Mesenteric fat pad (tissue), 1 donor: ENCODE data around the gene CRYBG1. TPM values are rescaled to one million over a fixed set of nuclear protein-coding genes. Genes with fewer than 3 reads are reported as not detected.
"Not testable (repeated sequence)": the region's sequence is repeated elsewhere in the genome, so short reads cannot be mapped to it uniquely, and the experiment has no call there.

Experiments used
- DNase-seq: peaks from one replicate; pipeline ENCODE4 v3.0.0-alpha.2; 2020; ENCODE audit warnings: low spot score
- total RNA-seq: library from RNA; stranded (reverse); fragmentation: NEBNext Ultra II Directional; extraction: Animal tissue kit (Norgen Biotek cat#: 25700); gene quantifications from one replicate; pipeline ENCODE4 v1.2.1, GENCODE V29; 2021
- donor health status: DM: yes; HTN: yes; CAD: no.

Gene CRYBG1
- total RNA-seq, 1 donor from 2014 or later = 27.4 TPM

- no peak for DNase-seq
These were observed 12.5 kb downstream of the CRYBG1 start for GRCh38 chr6:106372838-106373501.

DNA sequence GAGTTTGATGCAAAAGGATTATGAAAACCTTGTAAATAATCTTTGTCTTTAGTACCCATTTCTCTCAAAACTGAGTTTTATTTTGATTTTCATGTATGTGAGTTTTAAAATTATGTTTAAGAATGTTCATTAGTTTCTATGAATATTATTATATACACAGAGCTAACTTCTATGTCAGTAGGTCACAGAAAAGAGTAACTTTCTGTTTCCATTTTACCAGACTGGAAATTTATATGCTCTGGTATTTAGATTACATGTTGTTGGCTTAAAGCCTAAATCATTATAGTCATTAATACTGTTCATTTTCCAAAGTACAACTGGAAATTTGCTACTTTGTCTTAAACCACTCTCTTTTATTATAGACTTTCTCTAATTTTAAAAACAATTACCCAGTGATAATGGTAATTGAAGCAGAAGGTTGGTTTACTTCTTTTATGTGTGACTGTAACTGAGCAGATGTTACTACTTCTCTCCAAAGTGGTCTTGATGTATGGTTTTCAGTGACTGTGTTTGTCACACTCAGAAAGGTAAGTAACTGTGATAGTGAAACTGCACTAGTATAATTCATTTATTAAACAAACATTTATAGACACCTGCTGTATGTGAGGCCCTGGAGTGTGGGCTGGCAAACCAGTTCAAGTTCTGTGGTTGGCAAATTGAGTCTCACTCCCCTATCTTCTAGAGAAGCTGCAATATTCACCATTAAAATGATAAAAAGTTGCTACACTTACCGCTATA is 13.2 kb downstream of the CRYBG1 start:
- DNase-seq = no peak

DNA sequence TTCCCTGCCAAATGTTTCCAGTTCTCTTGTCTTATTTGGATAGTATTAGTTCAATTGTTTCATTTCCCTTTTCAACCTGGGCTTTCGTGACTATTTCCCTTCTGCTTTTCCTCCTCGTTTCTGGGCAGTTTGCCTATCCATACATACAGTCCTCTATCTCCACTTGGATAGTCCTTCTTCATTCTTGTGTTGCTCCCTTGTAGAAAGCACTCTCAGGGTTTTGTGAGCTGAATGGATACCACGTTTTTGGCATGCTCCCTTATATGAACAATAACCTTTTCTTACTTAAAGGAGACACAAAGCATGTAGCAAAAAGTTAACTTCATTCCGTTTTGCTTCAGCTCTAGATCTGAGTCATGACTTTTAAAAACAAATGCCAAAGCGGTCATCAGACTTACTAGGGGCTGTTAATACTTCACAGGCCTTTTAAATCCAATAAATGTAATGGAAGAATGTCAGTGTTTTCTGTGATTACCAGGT is 16.6 kb downstream of the CRYBG1 start:
- no peak for DNase-seq

DNA sequence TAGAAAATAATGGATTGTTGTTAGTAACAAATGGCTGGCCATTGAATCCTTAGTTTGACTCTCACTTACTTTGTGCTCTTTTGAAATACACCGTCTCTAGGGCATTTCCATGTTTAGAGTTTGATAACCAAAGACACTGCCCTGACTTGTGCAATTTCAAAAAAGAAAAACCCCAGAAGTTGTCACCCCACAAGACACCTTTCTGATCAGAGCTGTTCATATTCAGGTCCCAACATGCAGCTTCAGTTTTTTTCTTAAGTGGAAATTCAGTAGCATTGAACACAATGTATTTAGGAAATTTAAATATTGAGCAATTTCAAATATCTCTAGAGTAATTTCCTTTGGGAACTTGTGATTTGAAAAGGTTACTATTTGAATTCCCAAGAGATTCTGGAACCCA is 19.4 kb downstream of the CRYBG1 start:
- no peak for DNase-seq

DNA sequence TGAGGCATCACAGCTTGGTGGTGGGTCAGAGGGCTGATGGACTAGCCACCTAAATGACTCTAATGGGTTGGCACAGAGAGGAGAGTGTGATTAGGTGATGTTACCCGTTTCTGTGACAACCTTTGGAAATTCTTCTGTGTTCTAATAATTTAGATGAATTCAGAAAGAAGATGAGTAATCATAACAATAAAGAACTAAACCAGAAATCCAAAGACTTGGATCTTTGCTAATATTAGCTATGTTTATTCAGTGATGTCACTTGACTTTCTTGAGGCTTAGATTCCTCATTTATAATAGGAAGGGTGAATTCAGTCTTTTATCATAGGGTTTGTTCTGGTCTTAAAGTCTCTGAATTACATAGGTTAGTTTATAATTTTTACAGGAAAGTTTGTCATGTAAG is 19.9 kb downstream of the CRYBG1 start:
- DNase-seq = no peak

- DNase-seq = no peak
These were observed 20.7 kb downstream of the CRYBG1 start for GRCh38 chr6:106381223-106381622.

- no peak for DNase-seq
These were observed 21.4 kb downstream of the CRYBG1 start for GRCh38 chr6:106381881-106382280.

DNA sequence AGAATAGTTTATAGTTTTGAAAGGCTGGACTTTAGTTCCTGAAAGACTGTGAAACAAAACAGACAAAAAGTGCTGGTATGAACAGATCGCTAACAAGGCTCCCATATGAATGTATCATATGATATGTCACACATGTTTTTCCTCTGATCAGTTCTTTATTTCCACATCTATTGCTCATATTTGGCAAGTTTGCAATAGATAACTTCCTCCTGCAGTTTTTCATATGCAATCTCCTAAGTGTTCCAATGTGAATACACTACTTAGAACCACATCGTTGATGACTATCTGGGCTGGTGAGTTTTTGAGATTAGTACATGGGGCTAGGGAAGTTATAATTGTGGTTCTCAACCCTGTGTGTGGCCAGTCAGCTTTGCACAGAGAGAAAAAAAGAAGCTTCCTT is 23.1 kb downstream of the CRYBG1 start:
- no peak for DNase-seq

- no peak for DNase-seq
These were observed 25.0 kb downstream of the CRYBG1 start for GRCh38 chr6:106385530-106385929.

GRCh38 chr6:106387875-106388274 is 27.4 kb downstream of the CRYBG1 start:
- DNase-seq = no peak

- no peak for DNase-seq
These were observed 29.6 kb downstream of the CRYBG1 start for GRCh38 chr6:106390088-106390487.

DNA sequence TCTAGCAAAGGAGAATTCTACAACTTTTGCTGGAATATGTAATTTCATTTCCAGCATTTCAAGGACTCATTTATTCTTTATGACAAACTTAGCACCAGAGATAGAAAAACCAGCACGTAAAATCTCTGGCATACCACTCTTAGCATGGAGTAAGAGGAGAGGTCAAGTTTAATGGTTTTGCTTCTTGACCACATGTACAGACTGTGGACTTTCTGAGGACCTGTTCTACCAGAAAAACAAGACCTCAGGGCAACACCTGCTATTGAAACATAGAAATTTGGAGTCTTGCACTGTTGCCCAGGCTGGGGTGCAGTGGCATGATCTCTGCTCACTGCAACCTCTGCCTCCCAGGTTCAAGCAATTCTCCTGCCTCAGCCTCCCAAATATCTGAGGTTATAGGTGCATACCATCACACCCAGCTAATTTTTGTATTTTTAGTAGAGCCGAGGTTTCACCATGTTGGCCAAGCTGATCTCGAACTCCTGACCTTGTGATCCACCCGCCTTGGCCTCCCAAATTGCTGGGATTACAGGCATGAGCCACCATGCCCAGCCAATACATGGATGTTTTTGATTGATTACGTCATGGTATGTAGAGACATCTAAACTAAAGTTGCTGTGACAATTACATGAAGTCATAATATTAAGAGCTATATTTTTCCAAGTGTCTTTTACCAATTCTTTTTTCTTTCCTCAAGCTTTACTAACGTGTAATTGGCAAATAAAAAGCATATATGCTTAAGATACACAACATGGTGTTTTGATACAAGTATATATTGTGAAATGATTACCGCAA is 36.1 kb downstream of the CRYBG1 start:
- DNase-seq = no peak

GRCh38 chr6:106397431-106397830 is 36.9 kb downstream of the CRYBG1 start:
- no peak for DNase-seq

GRCh38 chr6:106398621-106399020 is 38.1 kb downstream of the CRYBG1 start:
- no peak for DNase-seq

DNA sequence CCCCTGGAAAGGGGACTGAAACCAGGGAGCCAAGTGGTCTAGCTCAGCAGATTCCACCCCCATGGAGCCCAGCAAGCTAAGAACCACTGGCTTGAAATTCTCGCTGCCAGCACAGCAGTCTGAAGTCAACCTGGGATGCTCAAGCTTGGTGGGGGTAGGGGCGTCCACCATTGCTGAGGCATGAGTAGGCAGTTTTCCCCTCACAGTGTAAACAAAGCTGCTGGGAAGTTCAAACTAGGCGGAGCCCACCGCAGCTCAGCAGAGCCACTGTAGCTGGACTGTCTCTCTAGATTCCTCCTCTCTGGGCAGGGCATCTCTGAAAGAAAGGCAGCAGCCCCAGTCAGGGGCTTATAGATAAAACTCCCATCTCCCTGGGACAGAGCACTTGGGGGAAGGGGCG is 44.5 kb downstream of the CRYBG1 start:
- not testable (repeated sequence) for DNase-seq

GRCh38 chr6:106411056-106411455 is 50.5 kb downstream of the CRYBG1 start:
- no peak for DNase-seq

DNA sequence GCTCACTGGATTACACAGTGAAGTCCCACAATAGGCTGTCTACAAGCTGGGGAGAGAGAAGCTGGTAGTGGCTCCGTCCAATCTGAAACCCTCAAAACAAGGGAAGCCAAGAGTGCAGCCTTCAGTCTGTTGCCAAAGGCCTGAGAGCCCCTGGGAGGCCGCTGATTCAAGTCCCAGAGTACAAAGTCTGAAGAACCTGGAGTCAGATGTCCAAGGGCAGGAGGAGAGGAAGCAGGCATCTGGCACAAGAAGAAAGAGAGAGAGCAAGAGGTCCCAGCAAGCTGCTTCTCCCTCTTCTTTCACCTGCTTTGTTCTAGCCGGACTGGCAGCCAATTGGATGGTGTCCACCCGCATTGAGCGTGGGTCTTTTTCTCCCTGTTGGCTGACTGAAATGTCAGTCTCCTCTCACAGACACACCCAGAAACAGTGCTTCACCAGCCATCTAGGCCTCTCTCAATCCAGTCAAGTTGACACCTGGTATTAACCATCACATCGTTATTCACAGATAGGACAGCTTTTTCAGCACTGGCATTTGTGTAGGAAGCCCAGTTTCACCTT is 51.2 kb downstream of the CRYBG1 start:
- DNase-seq = no peak

- DNase-seq = no peak
These were observed 52.5 kb downstream of the CRYBG1 start for GRCh38 chr6:106413016-106413415.

GRCh38 chr6:106413722-106414121 is 53.2 kb downstream of the CRYBG1 start:
- no peak for DNase-seq

- DNase-seq = no peak
These were observed 55.4 kb downstream of the CRYBG1 start for GRCh38 chr6:106415921-106416320.

DNA sequence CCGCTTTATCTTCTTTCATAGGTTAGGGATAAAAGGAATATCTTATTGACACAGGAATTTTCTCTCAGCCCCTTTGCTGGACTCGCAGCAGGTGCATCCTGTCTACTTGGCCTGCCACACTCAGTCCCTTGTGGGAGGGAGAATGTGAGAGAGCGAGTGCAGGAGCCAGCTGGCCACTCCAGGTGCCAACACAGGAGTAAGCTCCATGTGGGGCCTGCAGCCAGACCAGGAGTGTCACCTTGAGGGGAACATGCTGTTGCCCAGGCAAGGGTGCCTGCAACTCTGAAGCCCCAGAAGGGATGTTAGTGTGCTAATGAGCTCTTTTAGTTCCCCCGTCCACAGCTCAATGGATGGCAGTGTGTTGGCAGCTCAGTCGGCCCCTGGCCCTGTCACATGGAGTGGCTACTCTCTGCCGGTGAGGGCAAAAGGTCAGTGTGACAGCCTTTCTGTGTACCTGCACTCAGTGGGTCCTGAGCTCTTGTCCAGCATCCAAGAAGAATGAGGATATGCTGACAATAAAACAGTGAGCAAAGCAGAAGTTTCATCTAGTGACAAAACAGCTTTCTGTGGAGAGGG is 57.1 kb downstream of the CRYBG1 start:
- DNase-seq = no peak
